Thymus (tissue), 11 donors: Measurements from ENCODE around the gene PRRT1B. TPM values are rescaled to one million over a fixed set of nuclear protein-coding genes. Genes with fewer than 3 reads are reported as not detected.
"Not testable (repeated sequence)": the region's sequence is repeated elsewhere in the genome, so short reads cannot be mapped to it uniquely, and the experiment has no call there.

Source experiments
- DNase-seq, 9 donors: peaks; one replicate each; pipeline ENCODE4 v3.0.0-alpha.2; 2013; ENCODE audit warnings: low spot score in 9 of 9, low read depth in 6 of 9, missing footprints in 1 of 9
- H3K27ac ChIP-seq, 2 donors: one replicate each; pipeline ENCODE4 v1.5.1; 2013; ENCODE audit warnings: control low read depth in 1 of 2, low read depth in 1 of 2, low read length in 1 of 2, mild to moderate bottlenecking in 1 of 2, moderate library complexity in 1 of 2
- H3K27me3 ChIP-seq, 2 donors: one replicate each; pipeline ENCODE4 v1.5.1; 2013; ENCODE audit warnings: low read length in 1 of 2; ENCODE audit not compliant: control insufficient read depth in 2 of 2, insufficient read depth in 1 of 2
- H3K36me3 ChIP-seq, 2 donors: one replicate each; pipeline ENCODE4 v1.5.1; 2013; ENCODE audit warnings: low read length in 1 of 2, mild to moderate bottlenecking in 1 of 2, moderate library complexity in 1 of 2; ENCODE audit not compliant: control insufficient read depth in 2 of 2, insufficient read depth in 2 of 2
- H3K4me1 ChIP-seq, 2 donors: one replicate each; pipeline ENCODE4 v1.5.1; 2013; ENCODE audit warnings: low read length in 2 of 2; ENCODE audit not compliant: control insufficient read depth in 2 of 2, insufficient read depth in 2 of 2
- H3K4me3 ChIP-seq, 2 donors: one replicate each; pipeline ENCODE4 v1.5.1; 2013; ENCODE audit warnings: low read length in 2 of 2, control low read depth in 1 of 2, mild to moderate bottlenecking in 1 of 2
- H3K9me3 ChIP-seq, 2 donors: one replicate each; pipeline ENCODE4 v1.5.1; 2013; ENCODE audit warnings: low read length in 1 of 2, mild to moderate bottlenecking in 1 of 2; ENCODE audit not compliant: control insufficient read depth in 2 of 2, insufficient read depth in 1 of 2
- WGBS: extraction: QIAGEN DNeasy Blood & Tissue Kit; methylation state at CpG from one replicate; pipeline ENCODE4 v1.1.7; 2013; 5-methylcytosine and 5-hydroxymethylcytosine counted together
- polyA plus RNA-seq: library from polyadenylated mRNA; stranded (reverse); fragments of 200-250 nt; gene quantifications from one replicate; pipeline ENCODE4 v1.2.3, GENCODE V29; 2013
- total RNA-seq: library from RNA; stranded (reverse); fragments of 120-200 nt; gene quantifications from one replicate; pipeline ENCODE4 v1.2.4, GENCODE V29; 2013
- donor health status: healthy.

The PRRT1B gene
- total and polyA plus RNA-seq, 2 donors, result not detected

GRCh38 chr9:131537946-131538345 is 7.4 kb upstream of the PRRT1B start:
- H3K4me3 ChIP-seq, result no peak overlapping the region
- no peak overlapping the region for H3K27ac ChIP-seq
- no peak for DNase-seq
- peaks cover 22 to 27% of the 10 kb centered on the region in 2 donors for H3K4me1 ChIP-seq
- H3K27me3 ChIP-seq, result no peaks in the 10 kb centered on the region
- 97% methylated on average over 19 of the region's 19 CpGs for WGBS
- H3K9me3 ChIP-seq, result peaks cover 0 to 8% of the 10 kb centered on the region in 2 donors
- no peaks in the 10 kb centered on the region for H3K36me3 ChIP-seq

GRCh38 chr9:131539223-131539923 is 6.0 kb upstream of the PRRT1B start:
- H3K9me3 ChIP-seq, result peaks cover 7 to 22% of the 10 kb centered on the region in 2 donors

GRCh38 chr9:131543141-131543540 is 2.2 kb upstream of the PRRT1B start:
- Histone ChIP-seq H3K9me3 (peaks cover 13 to 32% of the 10 kb centered on the region in 2 donors), H3K4me1 (peaks cover 7 to 17% of the 10 kb centered on the region in 2 donors), H3K4me3 (no peak overlapping the region), H3K27me3 (peaks cover 18 to 48% of the 10 kb centered on the region in 2 donors), H3K36me3 (no peaks in the 10 kb centered on the region), H3K27ac (no peak overlapping the region)
- no peak for DNase-seq
- WGBS, result 93% methylated on average over 6 of the region's 6 CpGs

More at GRCh38 chr9:131539223-131539923, 6.0 kb upstream of the PRRT1B start:
- DNase-seq, result peak in 1 of 9 donors; percentile 38
- Histone ChIP-seq H3K27ac (no peak overlapping the region), H3K4me1 (peaks cover 21 to 23% of the 10 kb centered on the region in 2 donors), H3K4me3 (no peak overlapping the region), H3K36me3 (no peaks in the 10 kb centered on the region), H3K27me3 (peaks cover 0 to 12% of the 10 kb centered on the region in 2 donors)
- WGBS, result 62% methylated on average over 7 of the region's 7 CpGs

- Histone ChIP-seq H3K4me3 (no peak overlapping the region), H3K4me1 (peaks cover 0 to 9% of the 10 kb centered on the region in 2 donors), H3K36me3 (no peaks in the 10 kb centered on the region), H3K27ac (peak overlapping the region in 1 of 2 donors; percentile 4), H3K9me3 (peaks cover 13 to 32% of the 10 kb centered on the region in 2 donors), H3K27me3 (peaks cover 18 to 66% of the 10 kb centered on the region in 2 donors)
- DNase-seq, result no peak
- 8% methylated on average over 30 of the region's 30 CpGs for WGBS
Measured at GRCh38 chr9:131545786-131546335, 538 bp downstream of the PRRT1B start.

GRCh38 chr9:131546336-131547084 is 1.2 kb downstream of the PRRT1B start:
- peaks cover 18 to 66% of the 10 kb centered on the region in 2 donors for H3K27me3 ChIP-seq
- H3K27ac ChIP-seq, result peak overlapping the region in 1 of 2 donors; percentile 4
- no peaks in the 10 kb centered on the region for H3K36me3 ChIP-seq
- peaks cover 0 to 9% of the 10 kb centered on the region in 2 donors for H3K4me1 ChIP-seq
- DNase-seq, result no peak
- H3K9me3 ChIP-seq, result peaks cover 13 to 32% of the 10 kb centered on the region in 2 donors
- WGBS, result 6% methylated on average over 49 of the region's 49 CpGs
- H3K4me3 ChIP-seq, result no peak overlapping the region

GRCh38 chr9:131549186-131549585 is 3.9 kb downstream of the PRRT1B start:
- peaks cover 7 to 23% of the 10 kb centered on the region in 2 donors for H3K9me3 ChIP-seq
- not testable (repeated sequence) for H3K27ac ChIP-seq, H3K4me3 ChIP-seq, H3K36me3 ChIP-seq, DNase-seq, H3K4me1 ChIP-seq
- H3K27me3 ChIP-seq, result peaks cover 26 to 80% of the 10 kb centered on the region in 2 donors
- 96% methylated on average over 10 of the region's 10 CpGs for WGBS

GRCh38 chr9:131550465-131550864 is 5.1 kb downstream of the PRRT1B start:
- Histone ChIP-seq H3K27me3 (peaks cover 33 to 77% of the 10 kb centered on the region in 2 donors), H3K9me3 (peaks cover 1 to 12% of the 10 kb centered on the region in 2 donors)
- not testable (repeated sequence) for H3K4me1 ChIP-seq, H3K27ac ChIP-seq, H3K36me3 ChIP-seq, DNase-seq, H3K4me3 ChIP-seq
- 94% methylated on average over 8 of the region's 8 CpGs for WGBS

GRCh38 chr9:131552030-131552429 is 6.7 kb downstream of the PRRT1B start:
- Histone ChIP-seq H3K27ac (no peak overlapping the region), H3K9me3 (peaks cover 0 to 7% of the 10 kb centered on the region in 2 donors), H3K4me3 (no peak overlapping the region), H3K27me3 (peaks cover 26 to 73% of the 10 kb centered on the region in 2 donors), H3K4me1 (no peaks in the 10 kb centered on the region), H3K36me3 (no peaks in the 10 kb centered on the region)
- WGBS, result 88% methylated on average over 6 of the region's 6 CpGs
- DNase-seq, result no peak
